K562 (cell line): ENCODE data around the gene UBA52. TPM values are rescaled to one million over a fixed set of nuclear protein-coding genes. Genes with fewer than 3 reads are reported as not detected.

ENCODE experiments used
- AFF1 ChIP-seq, 2 experiments: fragments of 450-650 bp; IDR thresholded peaks; 2 replicates each; pipeline ENCODE4 v1.6.1; 2018; ENCODE audit warnings: mild to moderate bottlenecking in 2 of 2, low read depth in 1 of 2; ENCODE audit not compliant: partially characterized antibody in 2 of 2
- ATF7 ChIP-seq: fragments of 450-650 bp; IDR thresholded peaks from 2 replicates; pipeline ENCODE4 v1.7.1; 2014; ENCODE audit warnings: mild to moderate bottlenecking, moderate library complexity
- CHAMP1 ChIP-seq: fragments of 450-650 bp; IDR thresholded peaks from 2 replicates; pipeline ENCODE4 v1.6.1; 2016; ENCODE audit warnings: mild to moderate bottlenecking
- CHD1 ChIP-seq: fragments of 200-600 bp; sonication (generic); IDR thresholded peaks from one replicate; pipeline ENCODE4 v1.6.1; 2012; ENCODE audit warnings: mild to moderate bottlenecking, moderate library complexity, low read length, inconsistent platforms
- CHD2 ChIP-seq: IDR thresholded peaks from 2 replicates; pipeline ENCODE4 v1.6.1; 2011; ENCODE audit warnings: low read depth, low read length
- FOXA3 ChIP-seq, 2 experiments: fragments of 450-650 bp in 1 of 2; sonication (generic) in 1 of 2; formaldehyde crosslinking; IDR thresholded peaks in 1 of 2; conservative IDR thresholded peaks in 1 of 2; 2 replicates each; pipeline versions ENCODE4 v1.4.0 to v1.8.0; 2020 to 2022; ENCODE audit warnings: mild to moderate bottlenecking in 2 of 2, missing genetic modification reagents in 1 of 2
- GABPB2 ChIP-seq: fragments of 250-450 bp; sonication (Bioruptor Pico); conservative IDR thresholded peaks from 2 replicates; pipeline ENCODE4 v1.5.1; 2021; ENCODE audit warnings: mild to moderate bottlenecking
- GATAD2A ChIP-seq: fragments of 450-650 bp; IDR thresholded peaks from 2 replicates; pipeline ENCODE4 v1.6.1; 2017
- KLF10 ChIP-seq: fragments of 250-450 bp; sonication (Bioruptor Pico); IDR thresholded peaks from 2 replicates; pipeline ENCODE4 v1.6.1; 2021; ENCODE audit warnings: matching md5 sums
- MYBL2 ChIP-seq, 2 experiments: fragments of 450-650 bp in 1 of 2; sonication (generic) in 1 of 2; formaldehyde crosslinking in 1 of 2; IDR thresholded peaks; 2 replicates each; pipeline versions ENCODE4 v1.6.1 to v1.8.1; 2017 to 2022; ENCODE audit warnings: borderline replicate concordance in 1 of 2, inconsistent platforms in 1 of 2, low read depth in 1 of 2, mild to moderate bottlenecking in 1 of 2, missing genetic modification reagents in 1 of 2, moderate library complexity in 1 of 2
- NRF1 ChIP-seq, 2 experiments: fragments of 450-650 bp; IDR thresholded peaks in 1 of 2; conservative IDR thresholded peaks in 1 of 2; 2 replicates each; pipeline ENCODE4 v1.6.1; 2014; ENCODE audit warnings: mild to moderate bottlenecking in 2 of 2
- PHF8 ChIP-seq: fragments of 200-600 bp; sonication (generic); IDR thresholded peaks from 2 replicates; pipeline ENCODE4 v1.6.1; 2012; ENCODE audit warnings: mixed run types, mild to moderate bottlenecking, inconsistent platforms, low read length, moderate library complexity, borderline replicate concordance
- POLR2A ChIP-seq: fragments of 450-650 bp; conservative IDR thresholded peaks from 2 replicates; pipeline ENCODE4 v1.6.1; 2016
- SAP30 ChIP-seq: fragments of 200-600 bp; sonication (generic); IDR thresholded peaks from 2 replicates; pipeline ENCODE4 v1.6.1; 2012; ENCODE audit warnings: borderline replicate concordance, low read depth, mild to moderate bottlenecking, moderate library complexity, low read length, control low read depth, inconsistent platforms; ENCODE audit not compliant: insufficient read depth, poor library complexity, severe bottlenecking
- SRSF7 ChIP-seq: fragments of 200-400 bp; formaldehyde crosslinking; optimal IDR thresholded peaks from 2 replicates; pipeline ENCODE3; 2017; ENCODE audit warnings: mild to moderate bottlenecking, low read depth, low read length
- TCF7 ChIP-seq: sonication (generic); IDR thresholded peaks from 2 replicates; pipeline ENCODE4 v1.6.1; 2016; ENCODE audit warnings: antibody characterized with exemption, borderline replicate concordance
- TRIM24 ChIP-seq, 2 experiments: fragments of 450-650 bp; IDR thresholded peaks; 2 replicates each; pipeline ENCODE4 v1.6.1; 2016
- polyA plus RNA-seq, 8 experiments: library from polyadenylated mRNA; depleted of rRNA in 4 of 8; stranded (reverse) in 5 of 8; unstranded in 3 of 8; fragments of >200 nt; fragmentation: Nextera tagmentation in 2 of 8; fragmentation: Illumina TruSeq in 1 of 8; extraction: Ambion mirVana in 2 of 8; extraction: Trizol in 1 of 8; gene quantifications; 2 replicates each; pipeline versions ENCODE4 v1.2.1 to v1.2.3, GENCODE V29; 2011 to 2014; ENCODE audit warnings: inconsistent platforms in 1 of 8, missing spikeins in 1 of 8
- total RNA-seq, 7 experiments: library from RNA; depleted of rRNA in 6 of 7; stranded (reverse); fragments of >200 nt in 6 of 7; fragmentation: Illumina TruSeq in 2 of 7; extraction: Trizol in 2 of 7; gene quantifications; 2 replicates each; pipeline versions ENCODE4 v1.2.1 to v1.2.3, GENCODE V29; 2011 to 2021; ENCODE audit warnings: low replicate concordance in 1 of 7
- TF ChIP-seq, protein P1 (sequence below), 2 experiments: IDR thresholded peaks; 2 replicates each; pipeline ENCODE4 v1.6.1; 2011; ENCODE audit warnings: borderline replicate concordance in 1 of 2, control low read depth in 1 of 2, low read depth in 1 of 2, low read length in 1 of 2, mild to moderate bottlenecking in 1 of 2, mixed read lengths in 1 of 2, moderate library complexity in 1 of 2; ENCODE audit not compliant: insufficient read depth in 1 of 2, insufficient read length in 1 of 2, poor library complexity in 1 of 2, severe bottlenecking in 1 of 2; ENCODE audit errors: extremely low read depth in 1 of 2

UBA52 gene
- total and polyA plus RNA-seq, 9 of the 15 experiments (the other 6 are each of a cell fraction or from before 2014, with no cell fraction given), result 1,110 to 2,751 (median 1,733) TPM

DNA sequence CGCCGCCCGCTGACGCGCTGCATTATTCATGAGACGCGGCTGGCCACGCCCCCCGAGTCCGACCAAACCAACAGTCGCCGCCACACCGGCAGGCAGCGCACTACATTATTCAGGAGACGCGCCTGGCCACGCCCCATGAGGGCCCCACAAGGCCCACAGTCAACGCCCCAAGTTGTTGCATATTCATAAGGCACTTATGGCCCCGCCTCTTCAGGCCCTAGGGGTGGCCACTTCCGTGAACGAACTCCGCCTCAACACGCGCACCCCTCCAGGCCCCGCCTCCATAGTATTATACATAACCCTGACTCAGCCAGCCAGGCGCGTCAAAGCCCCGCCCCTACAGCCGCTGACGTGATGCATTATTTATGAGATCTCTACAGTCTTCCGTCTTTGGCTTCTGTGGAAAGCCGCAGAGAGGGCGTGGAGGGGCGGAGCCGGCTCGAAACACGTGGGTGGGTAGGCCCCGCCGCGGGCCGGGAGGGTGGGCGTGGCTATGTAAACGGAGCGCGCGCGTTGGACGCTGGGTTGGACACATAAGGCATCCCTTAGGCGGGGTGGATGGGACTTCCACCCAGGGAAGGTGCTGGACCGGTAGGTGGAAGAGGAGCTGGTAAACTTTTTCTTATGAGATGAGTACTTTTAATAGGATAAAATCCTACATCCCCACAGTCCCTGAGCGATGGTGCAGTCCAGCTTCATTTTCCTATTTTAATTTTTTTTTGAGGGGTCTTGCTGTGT, 49.4 kb upstream of the UBA52 start (continued):
- TF ChIP-seq, protein P1, sequence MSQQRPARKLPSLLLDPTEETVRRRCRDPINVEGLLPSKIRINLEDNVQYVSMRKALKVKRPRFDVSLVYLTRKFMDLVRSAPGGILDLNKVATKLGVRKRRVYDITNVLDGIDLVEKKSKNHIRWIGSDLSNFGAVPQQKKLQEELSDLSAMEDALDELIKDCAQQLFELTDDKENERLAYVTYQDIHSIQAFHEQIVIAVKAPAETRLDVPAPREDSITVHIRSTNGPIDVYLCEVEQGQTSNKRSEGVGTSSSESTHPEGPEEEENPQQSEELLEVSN (IDR thresholded peaks at IDR 0.05; ENCODE audit: borderline replicate concordance in 1 of 2, extremely low read depth in 1 of 2, insufficient read depth in 1 of 2, insufficient read length in 1 of 2, low read depth in 1 of 2, low read length in 1 of 2, poor library complexity in 1 of 2, severe bottlenecking in 1 of 2), result no peak
- TF ChIP-seq NRF1 (conservative IDR thresholded peaks at IDR 0.05 in 1 of 2, IDR thresholded peaks at IDR 0.05 in 1 of 2) (peak; percentile 92 to 93), SRSF7 (no peak), MYBL2 (IDR thresholded peaks at IDR 0.05; ENCODE audit: low read depth) (no peak), MYBL2 (CRISPR knock-in tag; IDR thresholded peaks at IDR 0.05; ENCODE audit: borderline replicate concordance) (no peak), POLR2A (peak; percentile 34), GATAD2A (no peak), CHD2 (no peak), ATF7 (peak; percentile 94), GABPB2 (CRISPR knock-in tag) (no peak), CHD1 (no peak), KLF10 (CRISPR knock-in tag) (no peak), FOXA3 (CRISPR knock-in tag; conservative IDR thresholded peaks at IDR 0.05 in 1 of 2, IDR thresholded peaks at IDR 0.05 in 1 of 2) (no peak), PHF8 (peak; percentile 61; the same call in 1 of the 2 replicates), TCF7 (no peak), TRIM24 (IDR thresholded peaks at IDR 0.05) (no peak), CHAMP1 (no peak), AFF1 (IDR thresholded peaks at IDR 0.05; ENCODE audit: low read depth in 1 of 2, partially characterized antibody in 2 of 2) (peak in 1 of 2 experiments; percentile 76), SAP30 (no peak)
